ENCODE measurements around the gene CFAP52. TPM values are rescaled to one million over a fixed set of nuclear protein-coding genes. Genes with fewer than 3 reads are reported as not detected.

Gene CFAP52
- total and polyA plus RNA-seq, 2 of the 13 experiments (the other 11 are each of a cell fraction or from before 2014, with no cell fraction given) = not detected

GRCh38 chr17:9658593-9659211, 82.3 kb downstream of the CFAP52 start:
- CTCF ChIA-PET (ENCODE audit: low intra/inter-chr PET ratio, low total read pairs) = no interaction called here
- H2AFZ ChIP-seq (ENCODE audit: low read length) = no peak overlapping the region
- BruUV-seq (replicated peaks) = no TSS peak
- no peak overlapping the region for H3K4me2 ChIP-seq (ENCODE audit: low read depth, low read length)
- 57% methylated on average over 4 of the region's 4 CpGs for WGBS (ENCODE audit: low lambda C conversion rate)
- H3K4me3 ChIP-seq (replicated peaks in 1 of 3; ENCODE audit: insufficient read depth in 1 of 3, low read depth in 2 of 3, low read length in 3 of 3) = no peak overlapping the region
- no peaks in the 10 kb centered on the region for H3K79me2 ChIP-seq (ENCODE audit: insufficient read depth, low read length)
- no peaks in the 10 kb centered on the region for H3K4me1 ChIP-seq (ENCODE audit: insufficient read depth, low read length)
- no peaks in the 10 kb centered on the region for H4K20me1 ChIP-seq (ENCODE audit: insufficient read depth, low read length)
- H3K36me3 ChIP-seq (replicated peaks in 1 of 2; ENCODE audit: control insufficient read depth in 1 of 2, insufficient read depth in 2 of 2, low read length in 2 of 2) = no peaks in the 10 kb centered on the region; a peak in 1 of 5 replicates
- H3K9ac ChIP-seq (ENCODE audit: insufficient read depth, low read depth, low read length) = no peak overlapping the region
- H3K9me3 ChIP-seq (ENCODE audit: low read length) = no peaks in the 10 kb centered on the region
- H3K27me3 ChIP-seq (ENCODE audit: control insufficient read depth in 1 of 2, insufficient read depth in 2 of 2, low read length in 2 of 2) = no peaks in the 10 kb centered on the region
- FAIRE-seq (no peak), DNase-seq (ENCODE audit: low spot score) (no peak), ATAC-seq (no peak)
- TF ChIP-seq ZNF329 (CRISPR knock-in tag; IDR thresholded peaks at IDR 0.05; ENCODE audit: low read depth) = peak; percentile 97
- no peak for TF ChIP-seq ZIK1 (CRISPR knock-in tag; IDR thresholded peaks at IDR 0.05; ENCODE audit: borderline replicate concordance, low read depth)
- H3K27ac ChIP-seq (ENCODE audit: extremely low read length, insufficient read depth, low read length) = no peak overlapping the region
- POLR2A ChIA-PET = no interaction called here
- in situ Hi-C loops (cut with HindIII; ENCODE audit: extremely low pct_ligation_motif_present, low pct_unique_long_range_greater_than_20kb) = no loop called here
- intact Hi-C loops (cut with micrococcal nuclease; ENCODE audit: unreplicated experiment) = no loop called here

GRCh38 chr17:9661027-9661426, 84.6 kb downstream of the CFAP52 start:
- Histone ChIP-seq H3K36me3 (replicated peaks in 1 of 2; ENCODE audit: control insufficient read depth in 1 of 2, insufficient read depth in 2 of 2, low read length in 2 of 2) (no peaks in the 10 kb centered on the region; a peak in 1 of 5 replicates), H3K4me3 (replicated peaks in 1 of 3; ENCODE audit: insufficient read depth in 1 of 3, low read depth in 2 of 3, low read length in 3 of 3) (no peak overlapping the region), H3K9me3 (ENCODE audit: low read length) (no peaks in the 10 kb centered on the region), H3K27me3 (ENCODE audit: control insufficient read depth in 1 of 2, insufficient read depth in 2 of 2, low read length in 2 of 2) (no peaks in the 10 kb centered on the region), H3K4me1 (ENCODE audit: insufficient read depth, low read length) (no peaks in the 10 kb centered on the region), H4K20me1 (ENCODE audit: insufficient read depth, low read length) (no peaks in the 10 kb centered on the region), H3K9ac (ENCODE audit: insufficient read depth, low read depth, low read length) (no peak overlapping the region), H3K79me2 (ENCODE audit: insufficient read depth, low read length) (no peaks in the 10 kb centered on the region), H3K27ac (ENCODE audit: extremely low read length, insufficient read depth, low read length) (no peak overlapping the region), H3K4me2 (ENCODE audit: low read depth, low read length) (no peak overlapping the region), H2AFZ (ENCODE audit: low read length) (no peak overlapping the region)
- no TSS peak for BruUV-seq (replicated peaks)
- intact Hi-C loops (cut with micrococcal nuclease; ENCODE audit: unreplicated experiment) (no loop called here), in situ Hi-C loops (cut with HindIII; ENCODE audit: extremely low pct_ligation_motif_present, low pct_unique_long_range_greater_than_20kb) (no loop called here)
- FAIRE-seq (no peak), ATAC-seq (no peak), DNase-seq (ENCODE audit: low spot score) (no peak)
- CTCF ChIA-PET (ENCODE audit: low intra/inter-chr PET ratio, low total read pairs) = no interaction called here
- POLR2A ChIA-PET = no interaction called here
- 81% methylated on average over 2 of the region's 2 CpGs for WGBS (ENCODE audit: low lambda C conversion rate)
- TF ChIP-seq ZNF790 (CRISPR knock-in tag; IDR thresholded peaks at IDR 0.05; ENCODE audit: borderline replicate concordance) = no peak
- no peak for TF ChIP-seq KDM4B (CRISPR knock-in tag; IDR thresholded peaks at IDR 0.05)
- TF ChIP-seq ZNF18 (CRISPR knock-in tag; IDR thresholded peaks at IDR 0.05; ENCODE audit: insufficient replicate concordance) = no peak
- TF ChIP-seq ZNF207 (IDR thresholded peaks at IDR 0.05; ENCODE audit: borderline replicate concordance) = no peak
- TF ChIP-seq MAFK (conservative IDR thresholded peaks at IDR 0.05 in 1 of 2, IDR thresholded peaks at IDR 0.05 in 1 of 2; ENCODE audit: low read length in 2 of 2) = peak; percentile 78 to 80
- no peak for TF ChIP-seq FOXO4 (CRISPR knock-in tag; conservative IDR thresholded peaks at IDR 0.05)
- TF ChIP-seq ZNF530 (CRISPR knock-in tag; IDR thresholded peaks at IDR 0.05; ENCODE audit: low read depth) = no peak
- no peak for TF ChIP-seq ZNF607 (CRISPR knock-in tag; IDR thresholded peaks at IDR 0.05; ENCODE audit: borderline replicate concordance)
- TF ChIP-seq HMGXB4 (CRISPR knock-in tag; IDR thresholded peaks at IDR 0.05; ENCODE audit: borderline replicate concordance in 1 of 2, low read depth in 1 of 2) = no peak
